HTR-8/SVneo (cell line): ENCODE measurements around the gene SLC25A19.
"Not testable (repeated sequence)": the region's sequence is repeated elsewhere in the genome, so short reads cannot be mapped to it uniquely, and the experiment has no call there.

Experiments used
- DNase-seq: peaks from one replicate; pipeline ENCODE4 v3.0.0; 2011; ENCODE audit warnings: low spot score, mixed read lengths; ENCODE audit not compliant: insufficient read length
- FAIRE-seq: peaks from 2 replicates; lab custom pipeline; 2011; peaks lifted over from hg19 to GRCh38; lab: Jason Lieb, UNC

Gene SLC25A19

GRCh38 chr17:75270218-75270965 is 18.8 kb downstream of the SLC25A19 start:
- FAIRE-seq (peak; percentile 16), DNase-seq (peak; percentile 83)

DNA sequence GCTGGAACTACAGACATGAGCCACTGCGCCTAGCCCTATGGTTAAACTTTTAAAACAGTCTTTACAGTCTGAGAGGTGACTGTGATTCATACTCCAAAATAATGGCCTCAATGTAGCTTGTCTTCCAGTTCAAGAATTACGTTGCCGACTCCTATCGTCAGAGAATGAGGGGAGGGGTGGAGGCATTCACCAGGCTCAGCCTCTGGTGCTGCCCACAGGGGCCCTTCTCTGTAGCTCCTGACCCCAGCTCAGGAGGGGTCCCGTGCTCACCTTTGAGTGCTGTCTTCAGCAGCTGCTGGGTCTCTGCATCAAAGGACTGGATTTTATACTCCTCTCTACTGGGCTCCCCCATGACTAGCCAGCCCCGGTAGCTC is 19.4 kb downstream of the SLC25A19 start:
- FAIRE-seq = no peak
- no peak for DNase-seq

DNA sequence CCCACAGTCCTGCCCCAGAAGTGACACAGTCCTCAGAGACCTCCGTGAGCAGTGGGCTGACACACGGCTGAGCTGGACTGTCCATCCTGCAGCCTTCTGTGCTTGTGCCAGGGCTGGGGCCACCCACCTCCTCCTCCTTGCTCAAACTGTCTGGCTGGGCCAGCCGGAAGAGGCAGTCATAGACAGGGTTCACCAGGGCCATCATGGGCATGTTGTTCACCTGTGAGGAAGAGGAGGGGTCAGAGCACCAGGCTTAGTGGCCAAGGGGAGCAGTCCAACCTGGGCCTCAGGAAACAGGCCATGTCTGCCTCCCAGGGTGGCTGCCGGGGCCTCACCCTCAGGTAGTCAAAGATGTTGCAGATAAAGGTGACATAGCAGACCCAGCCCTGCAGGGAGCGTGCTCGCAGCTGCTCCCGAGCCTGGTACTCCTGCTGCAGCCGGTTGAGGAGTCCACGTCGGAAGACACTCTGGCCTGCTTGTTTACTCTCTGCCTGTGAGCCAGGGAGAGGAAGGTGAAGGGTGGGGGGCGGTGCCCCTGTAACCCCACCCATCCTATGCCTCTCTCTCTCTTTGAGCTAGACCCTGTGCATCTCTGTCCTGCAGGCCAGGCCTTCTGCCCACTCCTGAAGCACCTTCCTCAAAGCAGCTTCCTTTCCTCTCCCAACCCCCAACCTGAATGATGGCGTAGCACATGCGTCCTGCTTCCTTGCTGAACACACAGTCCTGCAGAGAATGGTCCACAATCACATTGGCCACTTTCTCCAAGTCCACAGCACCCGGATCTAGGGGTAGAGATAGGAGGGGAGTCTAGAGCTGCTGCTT is 21.6 kb downstream of the SLC25A19 start:
- FAIRE-seq (peak; percentile 44), DNase-seq (no peak)

DNA sequence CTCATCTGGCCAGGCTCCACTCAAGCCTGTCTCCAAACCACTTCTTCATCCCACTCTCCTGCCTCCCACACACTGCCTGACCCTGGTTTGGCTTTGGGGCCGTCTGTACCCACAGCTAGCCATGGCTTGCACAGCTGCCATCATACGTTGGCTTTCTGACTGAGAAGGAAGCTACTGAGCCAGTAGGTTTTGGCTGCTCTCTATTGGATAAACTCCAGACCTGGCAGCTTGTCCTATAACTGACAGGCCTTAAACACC is 22.2 kb downstream of the SLC25A19 start:
- FAIRE-seq (peak; percentile 38), DNase-seq (no peak)

GRCh38 chr17:75266316-75267152 is 22.7 kb downstream of the SLC25A19 start:
- DNase-seq = no peak
- FAIRE-seq = no peak

GRCh38 chr17:75265614-75266315 is 23.5 kb downstream of the SLC25A19 start:
- DNase-seq = no peak

DNA sequence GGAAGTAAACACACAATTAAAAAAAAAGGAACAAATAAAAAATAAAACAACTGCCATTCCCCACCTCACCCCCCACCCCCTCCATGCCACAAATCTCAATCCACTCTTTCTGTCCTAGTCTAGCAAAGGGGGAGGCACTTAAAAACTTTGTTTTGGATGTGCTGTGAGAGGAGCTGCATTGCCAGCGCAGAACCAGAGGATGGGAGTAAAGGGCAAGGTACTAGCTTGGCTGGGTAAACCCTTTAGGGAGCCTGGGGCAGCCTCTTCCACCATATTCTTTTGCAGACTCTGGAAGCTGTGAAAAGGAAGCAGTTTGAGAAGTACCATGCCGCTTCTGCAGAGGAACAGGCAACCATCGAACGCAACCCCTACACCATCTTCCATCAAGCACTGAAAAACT is 26.2 kb downstream of the SLC25A19 start:
- no peak for FAIRE-seq

More at GRCh38 chr17:75265614-75266315, 23.5 kb downstream of the SLC25A19 start:
- FAIRE-seq = no peak

DNA sequence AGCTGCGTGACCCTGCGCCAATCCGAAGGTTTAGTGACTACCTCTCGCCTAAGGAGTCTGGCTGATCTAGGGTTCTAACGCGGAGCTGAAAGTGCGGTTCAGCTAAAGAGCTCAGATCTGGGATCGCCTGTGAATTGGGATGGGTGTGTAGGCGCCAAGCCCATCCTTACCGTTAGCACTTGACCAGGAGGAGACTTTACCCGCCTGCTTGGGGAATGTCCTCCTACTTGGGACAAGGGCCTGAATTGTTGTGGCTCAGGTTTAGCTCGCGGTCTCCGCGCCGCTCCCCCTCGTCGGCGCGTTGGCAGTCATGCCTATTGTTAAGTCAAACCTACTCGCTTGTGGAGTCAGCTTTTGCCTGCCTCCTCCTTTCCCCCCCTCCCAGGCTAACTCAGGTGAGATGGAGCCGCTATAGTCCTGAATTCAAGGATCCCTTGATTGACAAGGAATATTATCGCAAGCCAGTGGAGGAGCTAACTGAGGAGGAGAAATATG is 27.1 kb downstream of the SLC25A19 start:
- peak; percentile 80 for FAIRE-seq
- no peak for DNase-seq

More for the DNA sequence above, 26.2 kb downstream of the SLC25A19 start:
- DNase-seq = no peak

- peak; percentile 79 for FAIRE-seq
- DNase-seq = peak; percentile 98
Measured at GRCh38 chr17:75261336-75262111, 27.7 kb downstream of the SLC25A19 start, which contains the start of the genes GGA3 and MRPS7. GGA3 (minus strand) TSS chr17:75261606; CDS start chr17:75261587, 19 bp downstream. MRPS7 (plus strand) TSS chr17:75261879; CDS start chr17:75261901, 22 bp downstream.

DNA sequence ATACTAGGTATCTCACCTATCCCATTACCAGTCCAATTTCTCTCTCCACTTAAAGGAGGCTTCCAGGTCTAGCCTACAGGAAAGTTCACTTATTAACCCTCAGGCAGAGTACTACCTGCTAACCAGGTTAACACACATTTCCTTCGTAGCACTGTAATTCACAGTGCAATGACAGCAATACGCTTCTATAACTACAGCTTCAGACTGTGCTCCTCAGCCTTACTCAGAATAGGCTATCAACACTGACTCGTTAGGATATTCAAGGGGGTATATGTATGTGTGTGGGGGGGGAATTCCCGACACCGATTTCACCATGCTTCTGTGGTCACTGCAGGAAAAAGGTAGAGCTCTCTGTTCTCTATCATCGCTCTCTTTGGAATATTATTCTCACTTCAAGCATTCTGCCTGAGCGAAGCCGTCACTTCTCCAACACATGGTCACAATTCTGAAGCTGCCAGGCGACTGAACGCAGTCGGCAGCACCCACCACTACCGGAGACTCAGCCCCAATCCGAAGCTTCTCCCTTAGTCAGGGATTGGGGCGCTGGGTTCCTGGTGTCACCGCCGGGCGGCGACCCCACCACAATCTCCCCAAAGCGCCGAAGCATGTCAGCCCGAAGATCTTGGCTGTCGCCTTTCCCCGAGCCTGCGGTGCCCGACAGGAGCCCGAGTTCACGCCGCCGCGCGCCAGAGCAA is 28.4 kb downstream of the SLC25A19 start:
- DNase-seq (no peak), FAIRE-seq (peak; percentile 4)

DNA sequence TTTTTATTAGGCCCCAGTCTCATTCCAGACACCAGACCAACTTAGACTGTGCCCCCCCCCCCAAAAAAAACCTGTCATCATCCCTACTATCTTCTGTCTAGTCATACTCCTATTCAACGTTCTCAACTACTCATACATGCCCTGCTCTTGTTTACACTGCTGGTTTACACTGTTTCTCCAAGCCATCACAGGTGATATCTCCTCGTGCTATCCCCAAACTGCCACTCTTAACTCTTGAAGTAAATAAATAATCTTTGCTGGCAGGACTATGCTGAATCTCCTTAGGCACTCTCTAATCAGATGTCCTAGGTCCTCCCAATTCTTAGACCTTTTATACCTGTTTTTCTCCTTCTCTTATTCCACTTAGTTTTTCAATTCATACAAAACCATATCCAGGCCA is 32.0 kb downstream of the SLC25A19 start:
- FAIRE-seq, DNase-seq: not testable (repeated sequence)

- not testable (repeated sequence) for DNase-seq, FAIRE-seq
Measured at GRCh38 chr17:75255954-75256698, 33.1 kb downstream of the SLC25A19 start.

DNA sequence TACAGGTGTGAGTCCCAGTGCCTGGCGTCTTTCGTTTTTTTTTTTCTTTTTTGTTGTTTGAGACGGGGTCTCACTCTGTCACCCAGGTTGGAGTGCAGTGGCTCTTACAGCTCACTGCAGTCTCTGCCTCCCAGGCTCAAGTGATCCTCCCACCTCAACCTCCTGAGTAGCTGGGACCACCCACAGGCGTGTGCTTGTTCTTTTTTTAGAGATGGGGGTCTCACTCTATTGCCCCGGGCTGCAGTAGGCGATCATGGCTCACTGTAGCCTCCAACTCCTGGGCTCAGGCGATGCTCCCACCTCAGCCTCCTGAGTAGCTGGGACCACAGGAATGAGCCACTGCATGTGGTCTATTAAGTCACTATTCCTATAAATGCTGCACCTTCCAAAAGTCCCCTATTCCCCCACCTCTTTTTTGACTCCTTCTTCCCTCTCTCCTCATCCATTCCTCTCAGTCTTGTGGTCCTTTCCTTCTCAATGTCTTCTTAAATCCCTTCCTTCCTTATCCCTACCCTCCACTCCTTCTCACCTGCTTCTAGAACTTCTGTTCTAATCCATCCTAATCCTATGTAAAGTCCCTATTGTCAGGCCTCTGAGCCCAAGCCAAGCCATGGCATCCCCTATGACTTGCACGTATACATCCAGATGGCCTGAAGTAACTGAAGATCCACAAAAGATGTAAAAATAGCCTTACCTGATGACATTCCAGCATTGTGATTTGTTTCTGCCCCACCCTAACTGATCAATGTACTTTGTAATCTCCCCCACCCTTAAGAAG is 37.0 kb downstream of the SLC25A19 start:
- DNase-seq = no peak
- FAIRE-seq = no peak

- FAIRE-seq (no peak), DNase-seq (no peak)
Measured at GRCh38 chr17:75250009-75250471, 39.2 kb downstream of the SLC25A19 start.

GRCh38 chr17:75249564-75249963 is 39.7 kb downstream of the SLC25A19 start:
- no peak for DNase-seq
- FAIRE-seq = no peak

GRCh38 chr17:75246404-75246803 is 42.8 kb downstream of the SLC25A19 start:
- no peak for FAIRE-seq
- DNase-seq = no peak

- FAIRE-seq (no peak), DNase-seq (no peak)
Measured at GRCh38 chr17:75245011-75245410, 44.2 kb downstream of the SLC25A19 start.
